Measurements from ENCODE around the gene CLPTM1.

Gene CLPTM1

GRCh38 chr19:45019187-45019586 lies 64.0 kb downstream of the CLPTM1 start:
- TF ChIP-seq CTCF (conservative IDR thresholded peaks at IDR 0.05; ENCODE audit: low read depth, low read length): no peak
- no peak overlapping the region for H3K4me3 ChIP-seq (ENCODE audit: low read depth, low read length)
- DNase-seq (ENCODE audit: low read depth): no peak

- no peak overlapping the region for H3K4me3 ChIP-seq (ENCODE audit: low read depth, low read length)
- no peak for TF ChIP-seq CTCF (conservative IDR thresholded peaks at IDR 0.05; ENCODE audit: low read depth, low read length)
- no peak for DNase-seq (ENCODE audit: low read depth)
These were observed 64.9 kb downstream of the CLPTM1 start for GRCh38 chr19:45020071-45020470.

- no peak for TF ChIP-seq CTCF (conservative IDR thresholded peaks at IDR 0.05; ENCODE audit: low read depth, low read length)
- DNase-seq (ENCODE audit: low read depth): no peak
- H3K4me3 ChIP-seq (ENCODE audit: low read depth, low read length): no peak overlapping the region
These were observed 66.8 kb downstream of the CLPTM1 start for GRCh38 chr19:45021971-45022370.

GRCh38 chr19:45023048-45023447 lies 67.9 kb downstream of the CLPTM1 start:
- no peak for TF ChIP-seq CTCF (conservative IDR thresholded peaks at IDR 0.05; ENCODE audit: low read depth, low read length)
- DNase-seq (ENCODE audit: low read depth): no peak

GRCh38 chr19:45025264-45025663 lies 70.1 kb downstream of the CLPTM1 start:
- no peak overlapping the region for H3K4me3 ChIP-seq (ENCODE audit: low read depth, low read length)
- DNase-seq (ENCODE audit: low read depth): no peak
- no peak for TF ChIP-seq CTCF (conservative IDR thresholded peaks at IDR 0.05; ENCODE audit: low read depth, low read length)

More at GRCh38 chr19:45023048-45023447, 67.9 kb downstream of the CLPTM1 start:
- no peak overlapping the region for H3K4me3 ChIP-seq (ENCODE audit: low read depth, low read length)

GRCh38 chr19:45027371-45027770 lies 72.2 kb downstream of the CLPTM1 start:
- H3K4me3 ChIP-seq (ENCODE audit: low read depth, low read length): no peak overlapping the region
- DNase-seq (ENCODE audit: low read depth): no peak
- no peak for TF ChIP-seq CTCF (conservative IDR thresholded peaks at IDR 0.05; ENCODE audit: low read depth, low read length)

GRCh38 chr19:45030825-45031224 lies 75.6 kb downstream of the CLPTM1 start:
- no peak for DNase-seq (ENCODE audit: low read depth)
- H3K4me3 ChIP-seq (ENCODE audit: low read depth, low read length): no peak overlapping the region
- TF ChIP-seq CTCF (conservative IDR thresholded peaks at IDR 0.05; ENCODE audit: low read depth, low read length): no peak

All from choroid plexus epithelial cell (primary cell).